ENCODE data around the gene ERGIC2. TPM values are rescaled to one million over a fixed set of nuclear protein-coding genes. Genes with fewer than 3 reads are reported as not detected.

ERGIC2 gene
- polyA plus RNA-seq, 3 donors = 5.9 to 59.0 (median 52.7) TPM

DNA sequence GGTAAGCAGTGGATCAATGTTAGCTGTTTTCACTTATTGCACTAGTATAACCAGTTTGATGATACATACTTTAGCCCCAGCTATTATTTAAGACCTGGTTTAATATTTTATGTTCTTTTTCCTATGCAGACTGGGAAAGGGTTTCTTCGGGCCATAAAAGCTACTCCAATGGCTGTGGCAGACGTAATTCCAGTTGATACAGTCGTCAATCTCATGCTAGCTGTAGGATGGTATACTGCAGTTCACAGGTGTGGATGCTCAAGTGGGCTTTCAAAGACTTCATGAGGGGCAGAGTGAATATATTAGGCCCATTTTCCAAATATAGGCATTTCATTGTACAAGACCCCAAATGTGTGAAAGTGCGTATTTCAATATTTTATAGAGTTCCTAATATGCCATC is 70.1 kb downstream of the ERGIC2 start:
- WGBS (ENCODE audit: insufficient coverage) = 100% methylated on average over 1 of the region's 4 CpGs
- Mint-ChIP-seq H3K4me1 (no peaks in the 10 kb centered on the region), H3K36me3 (peaks cover 46% of the 10 kb centered on the region in 2 donors), H3K9me3 (no peaks in the 10 kb centered on the region), H3K4me3 (no peak overlapping the region), H3K27me3 (ENCODE audit: low read depth in 3 of 3) (no peaks in the 10 kb centered on the region), H3K27ac (no peak overlapping the region)
- Histone ChIP-seq H4K20me1 (ENCODE audit: insufficient read depth, low read length) (no peaks in the 10 kb centered on the region), H3K4me3 (replicated peaks in 1 of 3; ENCODE audit: low read depth in 2 of 3, low read length in 3 of 3) (no peak overlapping the region), H3K36me3 (replicated peaks in 1 of 2; ENCODE audit: control insufficient read depth in 1 of 2, insufficient read depth in 2 of 2, low read length in 2 of 2) (peaks cover 18 to 52% of the 10 kb centered on the region in 2 donors), H3K27me3 (ENCODE audit: control insufficient read depth in 2 of 2, insufficient read depth in 2 of 2, low read length in 2 of 2) (no peaks in the 10 kb centered on the region), H3K27ac (ENCODE audit: low read depth in 1 of 2, low read length in 2 of 2) (no peak overlapping the region), H3K4me1 (ENCODE audit: control insufficient read depth in 1 of 2, insufficient read depth in 2 of 2, low read length in 2 of 2) (no peaks in the 10 kb centered on the region), H3K4me2 (replicated peaks; ENCODE audit: extremely low read depth, low read length, poor library complexity, severe bottlenecking) (no peak overlapping the region), H3K9me3 (replicated peaks in 1 of 2; ENCODE audit: control insufficient read depth in 1 of 2, insufficient read depth in 1 of 2, low read length in 2 of 2) (no peaks in the 10 kb centered on the region), H3K79me2 (ENCODE audit: insufficient read depth, low read length) (no peaks in the 10 kb centered on the region), H3K9ac (ENCODE audit: insufficient read depth, low read length, poor library complexity, severe bottlenecking) (no peak overlapping the region), H2AFZ (ENCODE audit: insufficient read depth, low read depth, low read length, poor library complexity, severe bottlenecking) (no peak overlapping the region)
- intact Hi-C loops (cut with micrococcal nuclease) = loop anchor here (10.0 kb wide), 3 partner anchors 106 to 236 kb away; no protein-coding TSS in a partner anchor
- DNase-seq = no peak
- TF ChIP-seq, protein P1, sequence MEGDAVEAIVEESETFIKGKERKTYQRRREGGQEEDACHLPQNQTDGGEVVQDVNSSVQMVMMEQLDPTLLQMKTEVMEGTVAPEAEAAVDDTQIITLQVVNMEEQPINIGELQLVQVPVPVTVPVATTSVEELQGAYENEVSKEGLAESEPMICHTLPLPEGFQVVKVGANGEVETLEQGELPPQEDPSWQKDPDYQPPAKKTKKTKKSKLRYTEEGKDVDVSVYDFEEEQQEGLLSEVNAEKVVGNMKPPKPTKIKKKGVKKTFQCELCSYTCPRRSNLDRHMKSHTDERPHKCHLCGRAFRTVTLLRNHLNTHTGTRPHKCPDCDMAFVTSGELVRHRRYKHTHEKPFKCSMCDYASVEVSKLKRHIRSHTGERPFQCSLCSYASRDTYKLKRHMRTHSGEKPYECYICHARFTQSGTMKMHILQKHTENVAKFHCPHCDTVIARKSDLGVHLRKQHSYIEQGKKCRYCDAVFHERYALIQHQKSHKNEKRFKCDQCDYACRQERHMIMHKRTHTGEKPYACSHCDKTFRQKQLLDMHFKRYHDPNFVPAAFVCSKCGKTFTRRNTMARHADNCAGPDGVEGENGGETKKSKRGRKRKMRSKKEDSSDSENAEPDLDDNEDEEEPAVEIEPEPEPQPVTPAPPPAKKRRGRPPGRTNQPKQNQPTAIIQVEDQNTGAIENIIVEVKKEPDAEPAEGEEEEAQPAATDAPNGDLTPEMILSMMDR (IDR thresholded peaks at IDR 0.05) = no peak

DNA sequence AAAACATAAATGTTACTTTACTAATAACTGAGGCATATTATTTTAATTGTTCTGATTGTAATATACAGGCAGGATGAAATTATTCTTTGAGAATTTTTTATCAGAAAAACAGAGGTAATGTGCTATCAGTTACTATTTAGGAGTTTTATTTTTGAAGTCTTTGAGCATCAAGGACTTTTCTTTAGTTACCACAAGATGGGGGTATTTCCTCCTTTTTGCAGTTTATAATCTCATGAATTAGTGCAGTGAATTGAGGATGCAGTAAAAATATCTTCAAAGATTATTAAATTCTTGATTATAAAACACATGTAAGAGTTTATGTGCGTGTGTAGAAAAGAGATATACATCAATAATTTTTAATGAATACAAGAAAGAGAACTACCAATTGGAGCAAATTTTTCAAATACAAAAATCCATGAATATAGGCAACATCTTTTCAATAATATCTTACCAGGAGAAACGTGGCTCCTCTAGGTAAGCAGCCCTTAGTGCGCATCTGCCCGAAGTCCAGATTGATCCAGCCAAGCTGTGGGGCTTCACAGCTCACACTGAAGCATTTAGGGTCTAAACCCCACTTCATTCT is 71.6 kb downstream of the ERGIC2 start:
- peaks cover 37 to 38% of the 10 kb centered on the region in 2 donors for H3K36me3 Mint-ChIP-seq
- no peaks in the 10 kb centered on the region for H3K27me3 Mint-ChIP-seq (ENCODE audit: low read depth in 3 of 3)
- H3K27ac Mint-ChIP-seq = no peak overlapping the region
- no peaks in the 10 kb centered on the region for H3K9me3 ChIP-seq (replicated peaks in 1 of 2; ENCODE audit: control insufficient read depth in 1 of 2, insufficient read depth in 1 of 2, low read length in 2 of 2)
- H3K4me3 Mint-ChIP-seq = no peak overlapping the region
- no peak overlapping the region for H3K4me3 ChIP-seq (replicated peaks in 1 of 3; ENCODE audit: low read depth in 2 of 3, low read length in 3 of 3)
- no peak overlapping the region for H3K27ac ChIP-seq (ENCODE audit: low read depth in 1 of 2, low read length in 2 of 2)
- TF ChIP-seq, protein P1 (IDR thresholded peaks at IDR 0.05) = peak; percentile 47
- DNase-seq = no peak
- H3K4me2 ChIP-seq (replicated peaks; ENCODE audit: extremely low read depth, low read length, poor library complexity, severe bottlenecking) = no peak overlapping the region
- H3K4me1 Mint-ChIP-seq = no peaks in the 10 kb centered on the region
- H3K4me1 ChIP-seq (ENCODE audit: control insufficient read depth in 1 of 2, insufficient read depth in 2 of 2, low read length in 2 of 2) = no peaks in the 10 kb centered on the region
- intact Hi-C loops (cut with micrococcal nuclease) = no loop called here
- peaks cover 18 to 52% of the 10 kb centered on the region in 2 donors for H3K36me3 ChIP-seq (replicated peaks in 1 of 2; ENCODE audit: control insufficient read depth in 1 of 2, insufficient read depth in 2 of 2, low read length in 2 of 2)
- no peaks in the 10 kb centered on the region for H3K79me2 ChIP-seq (ENCODE audit: insufficient read depth, low read length)
- H3K27me3 ChIP-seq (ENCODE audit: control insufficient read depth in 2 of 2, insufficient read depth in 2 of 2, low read length in 2 of 2) = no peaks in the 10 kb centered on the region
- no peak overlapping the region for H3K9ac ChIP-seq (ENCODE audit: insufficient read depth, low read length, poor library complexity, severe bottlenecking)
- no peaks in the 10 kb centered on the region for H4K20me1 ChIP-seq (ENCODE audit: insufficient read depth, low read length)
- no peaks in the 10 kb centered on the region for H3K9me3 Mint-ChIP-seq
- no peak overlapping the region for H2AFZ ChIP-seq (ENCODE audit: insufficient read depth, low read depth, low read length, poor library complexity, severe bottlenecking)
- WGBS (ENCODE audit: insufficient coverage) = no CpG with 5 or more reads among the region's 4 CpGs

All from CD14-positive monocyte (primary cell).